ENCODE measurements around the gene ARID3A.
"Not testable (repeated sequence)": the region's sequence is repeated elsewhere in the genome, so short reads cannot be mapped to it uniquely, and the experiment has no call there.

The ARID3A gene

DNA sequence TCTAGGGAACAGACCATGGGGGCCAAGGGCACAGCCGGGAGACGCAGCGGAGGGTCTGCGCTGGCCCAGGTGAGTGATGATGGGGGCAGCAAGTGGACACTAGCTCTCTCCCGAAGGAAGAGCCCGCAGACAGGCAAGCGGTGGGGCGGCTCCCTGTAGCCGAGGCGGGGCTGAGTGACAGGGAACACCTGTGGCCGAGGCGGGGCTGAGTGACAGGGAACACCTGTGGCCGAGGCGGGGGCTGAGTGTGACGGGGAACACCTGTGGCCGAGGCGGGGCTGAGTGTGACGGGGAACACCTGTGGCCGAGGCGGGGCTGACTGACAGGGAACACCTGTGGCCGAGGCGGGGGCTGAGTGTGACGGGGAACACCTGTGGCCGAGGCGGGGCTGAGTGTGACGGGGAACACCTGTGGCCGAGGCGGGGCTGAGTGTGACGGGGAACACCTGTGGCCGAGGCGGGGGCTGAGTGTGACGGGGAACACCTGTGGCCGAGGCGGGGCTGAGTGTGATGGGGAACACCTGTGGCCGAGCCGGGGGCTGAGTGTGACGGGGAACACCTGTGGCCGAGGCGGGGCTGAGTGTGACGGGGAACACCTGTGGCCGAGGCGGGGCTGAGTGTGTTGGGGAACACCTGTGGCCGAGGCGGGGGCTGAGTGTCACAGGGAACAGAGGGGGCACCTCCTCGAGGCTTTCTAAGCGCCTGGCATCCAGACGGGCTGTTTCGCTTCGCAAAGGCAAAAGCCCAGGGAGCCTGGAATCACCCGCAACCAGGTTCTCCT lies 34.2 kb upstream of the ARID3A start:
- DNase-seq, result not testable (repeated sequence)

GRCh38 chr19:892243-892893 lies 33.5 kb upstream of the ARID3A start:
- peak; percentile 64 for DNase-seq

DNA sequence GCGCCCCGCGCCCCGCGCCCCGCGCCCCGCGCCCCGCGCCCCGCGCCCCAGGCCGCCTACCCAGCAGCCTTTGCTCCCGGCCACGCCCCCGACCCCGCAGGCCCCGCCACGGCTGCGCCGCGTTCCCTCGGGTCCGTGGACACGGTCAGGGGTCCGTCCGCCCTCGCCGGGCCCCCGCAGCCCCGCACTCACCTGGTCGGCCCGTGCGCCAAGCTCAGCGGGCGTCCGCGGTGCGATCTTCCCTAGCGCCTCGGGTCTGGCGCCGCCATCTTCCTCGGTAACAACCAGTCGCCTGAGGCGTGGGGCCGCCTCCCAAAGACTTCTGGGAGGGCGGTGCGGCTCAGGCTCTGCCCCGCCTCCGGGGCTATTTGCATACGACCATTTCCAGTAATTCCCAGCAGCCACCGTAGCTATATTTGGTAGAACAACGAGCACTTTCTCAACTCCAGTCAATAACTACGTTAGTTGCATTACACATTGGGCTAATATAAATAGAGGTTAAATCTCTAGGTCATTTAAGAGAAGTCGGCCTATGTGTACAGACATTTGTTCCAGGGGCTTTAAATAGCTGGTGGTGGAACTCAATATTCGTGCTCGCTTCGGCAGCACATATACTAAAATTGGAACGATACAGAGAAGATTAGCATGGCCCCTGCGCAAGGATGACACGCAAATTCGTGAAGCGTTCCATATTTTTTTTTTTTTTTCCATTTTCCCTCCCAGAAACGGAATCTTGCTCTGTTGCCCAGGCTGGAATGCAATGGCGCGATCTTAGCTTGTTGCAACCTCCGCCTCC lies 32.7 kb upstream of the ARID3A start, which contains the start of the genes MED16 and RNU6-9:
MED16 (minus strand) TSS at position 294 of the 796 bp plus-strand sequence. CDS start 2,056 bp downstream, outside the sequence.
RNU6-9 (plus strand) TSS at position 591 of the 796 bp plus-strand sequence.
- DNase-seq, result peak; percentile 90

GRCh38 chr19:896434-896833 lies 29.4 kb upstream of the ARID3A start:
- no peak for DNase-seq

DNA sequence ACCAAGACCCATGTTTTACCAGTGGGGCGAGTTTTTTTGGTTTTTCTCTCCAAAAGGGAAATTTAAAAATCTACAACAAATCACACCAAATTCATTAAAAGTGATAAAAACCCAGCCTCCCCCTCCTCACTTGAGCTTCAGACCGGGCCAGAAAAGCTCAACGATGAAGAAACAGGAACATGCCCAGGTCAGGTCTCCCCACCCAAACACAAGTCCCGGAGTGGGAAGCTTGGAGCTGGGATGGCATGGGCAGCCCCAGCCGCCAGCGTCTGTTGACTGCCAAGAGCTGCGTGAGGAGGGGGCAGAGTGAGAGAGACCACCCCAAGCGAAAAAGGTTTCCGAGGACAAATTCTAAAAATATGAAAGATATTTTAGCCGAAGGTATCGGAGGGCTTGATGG lies 28.8 kb upstream of the ARID3A start:
- DNase-seq, result no peak

DNA sequence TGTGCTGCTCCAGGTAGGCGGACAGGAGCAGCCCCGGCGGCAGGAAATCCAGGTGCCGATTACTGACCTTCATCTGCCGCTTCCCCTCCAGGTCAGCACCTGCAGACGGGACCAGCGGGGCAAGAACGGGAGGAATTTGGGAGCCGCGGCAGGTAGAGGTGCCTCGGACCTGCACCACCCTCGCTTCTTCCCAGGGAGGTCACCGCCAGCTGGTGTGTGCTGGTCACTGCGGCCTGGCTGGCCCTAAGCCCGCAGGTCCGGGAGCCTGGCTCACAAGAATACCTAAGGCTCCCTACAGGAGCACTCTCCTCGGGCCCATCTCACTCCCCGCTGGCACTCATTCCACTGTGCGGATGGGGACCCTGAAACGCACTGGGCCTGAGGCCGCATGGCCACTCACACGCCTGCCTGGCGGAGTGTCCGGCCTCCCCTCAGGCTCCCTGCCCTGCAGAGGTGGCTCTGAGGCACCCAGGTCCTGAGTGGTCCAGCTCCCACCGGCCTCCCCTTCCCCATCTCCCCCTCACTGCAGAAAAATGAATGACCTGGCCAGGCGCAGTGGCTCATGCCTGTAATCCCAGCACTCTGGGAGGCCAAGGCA lies 28.3 kb upstream of the ARID3A start:
- DNase-seq, result no peak

DNA sequence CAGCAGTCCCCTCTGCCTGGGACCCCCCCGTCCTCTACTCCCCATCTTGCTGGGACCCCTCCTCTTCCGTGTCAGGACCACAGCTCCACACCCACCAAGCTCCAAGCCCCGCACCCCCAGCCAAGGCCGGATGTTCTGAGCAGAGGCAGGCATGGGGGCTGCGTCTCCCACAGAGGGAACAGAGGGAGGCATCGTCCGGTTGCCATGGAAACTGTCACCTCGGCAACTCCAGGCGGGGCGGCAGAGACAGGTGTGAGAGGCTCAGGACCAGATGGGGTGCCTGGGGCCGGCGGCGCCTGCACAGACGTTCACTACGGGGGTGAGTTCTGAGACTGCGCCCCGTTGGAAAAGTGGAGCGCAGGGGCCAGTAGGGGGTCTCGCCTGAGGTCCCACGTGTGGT lies 27.2 kb upstream of the ARID3A start:
- DNase-seq, result no peak

DNA sequence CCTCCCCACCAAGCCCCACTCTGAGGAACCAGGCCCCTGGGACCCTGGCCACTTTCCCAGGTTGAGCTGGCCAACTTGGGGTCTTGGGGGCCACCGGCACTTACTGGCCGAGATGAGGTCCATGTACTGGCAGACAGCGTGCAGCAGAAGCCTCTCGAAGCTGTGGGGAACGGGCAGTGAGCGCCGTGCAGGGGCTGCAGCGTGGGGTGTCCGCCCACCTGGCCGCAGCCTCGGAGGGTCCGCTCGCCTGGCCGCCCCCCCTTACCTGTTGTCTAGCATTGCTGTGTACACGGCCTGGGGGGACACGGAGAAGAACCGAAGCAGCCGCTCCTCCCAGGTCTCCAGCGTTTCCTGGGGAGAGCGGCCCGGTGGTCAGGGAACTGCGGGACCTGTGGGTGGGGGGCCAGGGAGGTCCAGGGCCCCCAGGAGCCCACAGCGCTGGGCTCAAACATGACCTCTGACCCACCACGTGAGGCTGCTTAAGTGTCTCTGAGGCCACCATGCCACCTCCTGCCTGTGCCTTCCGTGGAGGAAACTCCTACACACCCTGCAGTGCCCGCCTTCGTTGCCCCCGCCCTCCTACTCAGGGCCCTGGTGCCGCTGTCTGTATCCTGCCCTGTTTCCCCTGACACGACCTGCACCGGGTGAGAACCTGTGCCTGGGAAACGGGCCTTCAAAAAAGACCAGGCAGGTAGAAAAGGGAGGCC lies 26.3 kb upstream of the ARID3A start:
- no peak for DNase-seq

DNA sequence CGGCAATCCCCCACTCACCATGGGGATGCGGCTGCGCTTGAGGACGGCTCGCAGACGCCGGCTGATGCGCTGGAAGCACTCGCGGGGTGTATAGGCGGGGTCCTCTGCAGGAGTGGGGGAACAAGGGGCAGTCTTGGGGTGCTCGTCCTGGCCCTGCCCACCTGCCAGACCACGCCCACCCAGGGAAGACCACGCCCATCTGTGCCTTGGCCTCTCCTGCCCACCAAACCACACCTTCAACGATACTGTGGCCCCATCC lies 25.9 kb upstream of the ARID3A start:
- DNase-seq, result no peak

GRCh38 chr19:900302-901111 lies 25.3 kb upstream of the ARID3A start:
- no peak for DNase-seq

DNA sequence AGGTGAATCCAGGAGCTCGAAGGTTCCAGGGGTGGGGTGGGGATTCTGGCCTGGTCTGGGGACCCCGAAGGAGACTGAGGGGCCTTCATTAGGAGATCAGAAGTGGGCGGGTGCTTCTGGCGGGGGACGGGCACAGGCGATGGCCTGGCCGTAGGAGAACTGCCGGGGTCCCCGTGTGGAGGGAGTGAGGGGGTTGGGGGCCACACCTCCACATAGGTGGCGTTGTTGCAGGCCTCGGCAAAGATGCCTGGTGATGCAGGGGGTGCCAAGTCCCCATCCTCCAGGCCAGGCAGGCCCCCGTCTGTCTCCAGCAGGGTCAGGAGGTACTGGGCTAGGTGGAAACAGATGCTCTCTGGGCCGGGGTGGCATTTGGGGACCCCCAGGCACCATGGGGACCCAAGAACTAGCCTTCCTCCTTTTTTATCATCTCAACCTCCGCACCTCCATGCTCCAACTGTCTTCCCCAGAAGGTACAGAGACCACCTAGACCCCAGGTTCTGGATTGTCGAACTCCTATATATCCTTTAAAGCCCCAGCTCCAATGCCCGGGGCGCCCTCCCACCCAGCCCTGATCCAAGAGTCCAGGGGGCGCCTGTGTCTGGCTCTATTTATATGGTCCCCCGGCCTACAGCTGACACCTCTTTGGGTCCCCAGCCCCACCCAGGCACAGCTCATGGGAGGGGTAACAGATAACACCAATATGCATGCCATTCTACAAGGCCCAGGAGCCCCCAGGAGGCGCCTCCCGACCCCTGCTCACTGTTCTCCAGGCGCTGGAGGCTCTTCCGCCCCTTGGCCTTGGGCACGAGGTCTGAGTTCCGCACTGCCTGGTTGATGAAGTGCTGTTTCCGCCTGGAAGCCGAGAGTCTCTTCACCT lies 24.4 kb upstream of the ARID3A start:
- DNase-seq, result no peak

DNA sequence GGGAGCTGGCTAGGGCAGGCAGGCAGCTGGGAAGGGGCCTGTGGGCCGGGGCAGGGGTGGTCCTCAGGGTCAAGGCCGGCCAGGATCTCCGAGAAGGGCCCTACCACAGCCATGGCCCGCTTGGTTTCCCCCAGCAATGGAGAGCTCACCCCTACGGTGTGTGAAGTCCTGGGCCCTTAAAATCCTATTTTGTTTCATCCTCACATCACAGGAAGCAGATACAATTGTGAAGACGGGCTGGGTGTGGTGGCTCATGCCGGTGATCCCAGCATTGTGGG lies 23.8 kb upstream of the ARID3A start:
- no peak for DNase-seq

DNA sequence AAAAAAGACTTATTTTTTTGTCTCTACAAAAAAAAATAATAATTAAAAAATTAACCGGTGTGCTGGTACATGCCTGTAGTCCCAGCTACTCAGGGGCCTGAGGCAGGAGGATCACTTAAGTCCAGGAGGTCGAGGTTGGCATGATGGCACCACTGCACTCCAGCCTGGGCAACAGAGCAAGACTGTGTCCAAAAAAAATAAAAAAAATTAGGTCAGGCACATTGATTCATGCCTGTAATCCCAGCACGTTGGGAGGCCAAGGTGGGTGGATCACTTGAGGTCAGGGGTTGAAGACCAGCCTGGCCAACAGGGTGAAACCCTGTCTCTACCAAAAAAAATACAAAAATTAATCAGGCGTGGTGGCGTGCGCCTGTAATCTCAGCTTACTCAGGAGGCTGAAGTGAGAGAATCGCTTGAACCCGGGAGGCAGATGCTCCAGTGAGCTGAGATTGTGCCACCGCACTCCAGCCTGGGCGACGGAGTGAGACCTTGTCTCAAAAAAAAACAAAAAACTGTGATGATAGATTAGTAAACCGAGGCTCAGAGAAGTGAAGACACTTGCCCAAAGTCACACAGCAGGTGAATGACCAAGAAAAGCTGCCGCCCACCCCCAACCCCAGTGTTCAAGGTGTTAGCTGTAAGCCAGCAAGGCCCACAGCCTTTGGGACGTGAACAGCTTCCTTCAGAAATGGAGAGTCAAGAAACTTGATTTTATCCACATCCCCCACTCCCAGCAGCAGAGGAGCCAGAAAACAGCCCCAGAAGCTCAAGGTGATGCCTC lies 23.2 kb upstream of the ARID3A start:
- DNase-seq, result no peak

DNA sequence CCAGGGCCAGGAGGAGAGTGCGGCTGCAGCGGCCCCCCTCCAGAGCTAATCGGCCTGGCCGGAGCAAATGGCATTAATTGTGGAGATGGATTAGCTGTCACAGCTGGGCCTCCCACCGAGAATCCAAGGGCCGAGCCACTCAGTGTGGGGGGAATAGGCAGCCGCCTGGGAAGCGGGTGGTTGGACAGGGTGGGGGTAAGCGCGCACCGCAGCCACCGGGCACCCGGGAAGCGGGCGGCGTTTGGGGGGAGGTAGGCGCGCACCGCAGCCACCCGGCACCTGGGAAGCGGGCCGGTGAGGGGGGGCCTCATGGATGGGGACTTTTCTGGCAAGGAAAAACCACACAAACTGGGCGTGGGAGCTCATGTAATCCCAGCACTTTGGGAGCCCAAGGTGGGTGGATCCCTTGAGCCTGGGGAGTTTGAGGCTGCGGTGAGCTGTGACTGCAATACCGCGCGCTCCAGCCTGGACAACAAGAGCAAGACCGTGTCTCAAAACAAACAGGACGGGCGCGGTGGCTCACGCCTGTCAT lies 22.5 kb upstream of the ARID3A start:
- DNase-seq, result no peak

DNA sequence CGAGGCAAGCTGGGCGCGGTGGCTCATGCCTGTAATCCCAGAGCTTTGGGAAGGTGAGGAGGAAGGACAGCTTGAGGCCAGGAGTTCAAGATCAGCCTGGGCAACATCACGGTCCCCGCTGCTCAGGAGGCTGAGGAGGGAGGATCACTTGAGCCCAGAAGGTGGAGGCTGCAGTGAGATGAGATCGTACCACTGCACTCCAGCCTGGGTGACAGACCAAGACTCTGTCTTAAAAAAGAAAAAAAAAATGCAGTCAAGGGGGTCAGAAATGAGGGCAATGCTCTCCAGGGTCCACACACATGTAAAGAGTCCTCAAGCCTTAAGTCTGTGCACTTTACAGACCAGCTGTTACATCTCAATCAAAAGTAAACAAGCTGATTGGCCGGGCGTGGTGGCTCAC lies 21.3 kb upstream of the ARID3A start:
- no peak for DNase-seq

DNA sequence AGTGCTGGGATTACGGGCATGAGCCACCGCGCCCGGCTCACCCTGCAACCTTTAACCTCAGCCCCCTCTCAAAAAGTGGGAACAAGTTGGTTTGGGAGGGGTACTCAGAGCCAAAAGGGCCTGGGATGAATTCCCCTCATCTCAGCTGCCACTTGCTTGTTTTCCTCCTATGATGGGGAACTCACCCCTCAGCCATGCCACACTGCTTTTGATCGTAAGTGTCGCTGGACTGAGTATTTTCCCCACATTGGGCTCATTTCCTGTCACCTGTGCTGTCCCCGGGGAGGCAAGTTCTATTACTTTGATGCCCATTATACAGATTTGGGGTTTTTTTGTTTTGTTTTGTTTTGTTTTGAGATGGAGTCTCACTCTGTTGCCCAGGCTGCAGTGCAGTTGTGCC lies 19.4 kb upstream of the ARID3A start:
- no peak for DNase-seq

- peak; percentile 57 for DNase-seq
Measured at GRCh38 chr19:907183-907853, 18.5 kb upstream of the ARID3A start.

GRCh38 chr19:911197-912033 lies 14.4 kb upstream of the ARID3A start:
- DNase-seq, result no peak

Data from stimulated activated CD8-positive, alpha-beta memory T cell treated with anti-CD3 and anti-CD28 coated beads, Interleukin-4, amount 100 ng/mL, for 48 hours (primary cell).